Activated T-cell treated with anti-CD3 and anti-CD28 coated beads, Interleukin-2, amount 50 U/mL, for 48 hours (primary cell): ENCODE results near the gene URB1.
"Not testable (repeated sequence)": the region's sequence is repeated elsewhere in the genome, so short reads cannot be mapped to it uniquely, and the experiment has no call there.

Experiments used
- DNase-seq, 2 experiments: peaks; one replicate each; pipeline ENCODE4 v3.0.0-alpha.2; 2020

The URB1 gene

GRCh38 chr21:32317726-32318125 is 75.1 kb downstream of the URB1 start:
- no peak for DNase-seq

GRCh38 chr21:32316361-32317215 is 76.2 kb downstream of the URB1 start:
- no peak for DNase-seq

- no peak for DNase-seq
Observed at GRCh38 chr21:32315511-32316281, 77.1 kb downstream of the URB1 start.

- no peak for DNase-seq
Observed at GRCh38 chr21:32314806-32315205, 78.0 kb downstream of the URB1 start.

- no peak for DNase-seq
Observed at GRCh38 chr21:32312976-32313375, 79.8 kb downstream of the URB1 start.

GRCh38 chr21:32312326-32312725 is 80.5 kb downstream of the URB1 start:
- DNase-seq, result peak; percentile 7 to 9

GRCh38 chr21:32311621-32312020 is 81.2 kb downstream of the URB1 start:
- DNase-seq, result no peak

- DNase-seq, result not testable (repeated sequence)
Observed at GRCh38 chr21:32310976-32311375, 81.8 kb downstream of the URB1 start.

GRCh38 chr21:32309906-32310460 is 82.8 kb downstream of the URB1 start:
- no peak for DNase-seq

- no peak for DNase-seq
Observed at GRCh38 chr21:32308696-32309095, 84.1 kb downstream of the URB1 start.

- no peak for DNase-seq
Observed at GRCh38 chr21:32307706-32308105, 85.1 kb downstream of the URB1 start.

GRCh38 chr21:32306021-32306780 is 86.6 kb downstream of the URB1 start:
- no peak for DNase-seq

- DNase-seq, result no peak
Observed at GRCh38 chr21:32304998-32305397, 87.8 kb downstream of the URB1 start.

GRCh38 chr21:32303385-32303784 is 89.4 kb downstream of the URB1 start:
- DNase-seq, result no peak

GRCh38 chr21:32302560-32302959 is 90.3 kb downstream of the URB1 start:
- DNase-seq, result no peak

GRCh38 chr21:32301596-32301995 is 91.2 kb downstream of the URB1 start:
- no peak for DNase-seq

GRCh38 chr21:32300117-32300681 is 92.6 kb downstream of the URB1 start:
- no peak for DNase-seq

GRCh38 chr21:32299695-32300094 is 93.1 kb downstream of the URB1 start:
- no peak for DNase-seq

- no peak for DNase-seq
Observed at GRCh38 chr21:32298658-32299081, 94.1 kb downstream of the URB1 start, which contains the start of gene MRAP. Gene MRAP, plus strand, starts transcription at chr21:32298855. Its CDS starts 117 bp downstream, at chr21:32298972.

- DNase-seq, result no peak
Observed at GRCh38 chr21:32298148-32298559, 94.7 kb downstream of the URB1 start.

- DNase-seq, result no peak
Observed at GRCh38 chr21:32297449-32297848, 95.4 kb downstream of the URB1 start.

GRCh38 chr21:32285476-32285875 is 107.3 kb downstream of the URB1 start:
- DNase-seq, result no peak
